Measurements from ENCODE around the gene ALDH6A1. TPM values are rescaled to one million over a fixed set of nuclear protein-coding genes. Genes with fewer than 3 reads are reported as not detected.
"Not testable (repeated sequence)": the region's sequence is repeated elsewhere in the genome, so short reads cannot be mapped to it uniquely, and the experiment has no call there.

Gene ALDH6A1
- total RNA-seq, 1 experiment from 2014 or later, result 11.0 TPM

GRCh38 chr14:74111395-74112216, 27.4 kb upstream of the ALDH6A1 start:
- CTCF ChIA-PET, result interaction anchor here (0.5 to 1.3 kb wide), 3 partner anchors 9 to 602 kb away, joined by 3 to 6 read pairs (median 4); no protein-coding TSS in a partner anchor
- H3K36me3 ChIP-seq (ENCODE audit: insufficient read depth, low read length, poor library complexity, severe bottlenecking); H3K4me3 ChIP-seq (ENCODE audit: low read depth, low read length, poor library complexity, severe bottlenecking); H3K27ac ChIP-seq (ENCODE audit: low read depth, low read length, poor library complexity, severe bottlenecking); H3K9me3 ChIP-seq (ENCODE audit: low read depth, low read length, poor library complexity, severe bottlenecking); H3K27me3 ChIP-seq (replicated peaks; ENCODE audit: insufficient read depth, low read depth, low read length, poor library complexity); POLR2A ChIA-PET (ENCODE audit: low non-redundant PET); H3K4me1 ChIP-seq (ENCODE audit: insufficient read depth, low read length, poor library complexity, severe bottlenecking); BruUV-seq (replicated peaks): not testable (repeated sequence)
- DNase-seq (ENCODE audit: low spot score), result peak; percentile 67
- intact Hi-C loops (cut with micrococcal nuclease; ENCODE audit: unreplicated experiment), result loop anchor here (1.0 kb wide), 1 partner anchor 146 kb away; no protein-coding TSS in a partner anchor
- peak; percentile 59 for TF ChIP-seq CTCF (conservative IDR thresholded peaks at IDR 0.05; ENCODE audit: low read depth, low read length)

GRCh38 chr14:74109369-74109768, 25.1 kb upstream of the ALDH6A1 start:
- no peak for DNase-seq (ENCODE audit: low spot score)
- Histone ChIP-seq H3K4me3 (ENCODE audit: low read depth, low read length, poor library complexity, severe bottlenecking) (no peak overlapping the region), H3K9me3 (ENCODE audit: low read depth, low read length, poor library complexity, severe bottlenecking) (no peaks in the 10 kb centered on the region), H3K27me3 (replicated peaks; ENCODE audit: insufficient read depth, low read depth, low read length, poor library complexity) (no peaks in the 10 kb centered on the region), H3K36me3 (ENCODE audit: insufficient read depth, low read length, poor library complexity, severe bottlenecking) (peaks cover 8% of the 10 kb centered on the region), H3K4me1 (ENCODE audit: insufficient read depth, low read length, poor library complexity, severe bottlenecking) (no peaks in the 10 kb centered on the region), H3K27ac (ENCODE audit: low read depth, low read length, poor library complexity, severe bottlenecking) (no peak overlapping the region)
- POLR2A ChIA-PET (ENCODE audit: low non-redundant PET), result no interaction called here
- BruUV-seq (replicated peaks), result no TSS peak
- intact Hi-C loops (cut with micrococcal nuclease; ENCODE audit: unreplicated experiment), result no loop called here
- TF ChIP-seq EZH2 (IDR thresholded peaks at IDR 0.05; ENCODE audit: borderline replicate concordance, low read depth, low read length, poor library complexity, severe bottlenecking), result no peak
- no peak for TF ChIP-seq CTCF (conservative IDR thresholded peaks at IDR 0.05; ENCODE audit: low read depth, low read length)
- CTCF ChIA-PET, result interaction anchor here (0.7 kb wide), 1 partner anchor 350 kb away, joined by 3 read pairs; no protein-coding TSS in a partner anchor

- no peak for TF ChIP-seq EZH2 (IDR thresholded peaks at IDR 0.05; ENCODE audit: borderline replicate concordance, low read depth, low read length, poor library complexity, severe bottlenecking)
- no peak for TF ChIP-seq CTCF (conservative IDR thresholded peaks at IDR 0.05; ENCODE audit: low read depth, low read length)
- POLR2A ChIA-PET (ENCODE audit: low non-redundant PET), result no interaction called here
- no peaks in the 10 kb centered on the region for H3K4me1 ChIP-seq (ENCODE audit: insufficient read depth, low read length, poor library complexity, severe bottlenecking)
- H3K27me3 ChIP-seq (replicated peaks; ENCODE audit: insufficient read depth, low read depth, low read length, poor library complexity), result no peaks in the 10 kb centered on the region
- CTCF ChIA-PET, result no interaction called here
- no peak overlapping the region for H3K27ac ChIP-seq (ENCODE audit: low read depth, low read length, poor library complexity, severe bottlenecking)
- H3K9me3 ChIP-seq (ENCODE audit: low read depth, low read length, poor library complexity, severe bottlenecking), result no peaks in the 10 kb centered on the region
- intact Hi-C loops (cut with micrococcal nuclease; ENCODE audit: unreplicated experiment), result no loop called here
- peaks cover 15% of the 10 kb centered on the region for H3K36me3 ChIP-seq (ENCODE audit: insufficient read depth, low read length, poor library complexity, severe bottlenecking)
- no peak for DNase-seq (ENCODE audit: low spot score)
- no peak overlapping the region for H3K4me3 ChIP-seq (ENCODE audit: low read depth, low read length, poor library complexity, severe bottlenecking)
- no TSS peak for BruUV-seq (replicated peaks)
Measured at GRCh38 chr14:74105381-74105780, 21.1 kb upstream of the ALDH6A1 start.
